ENCODE data around the gene FBXO31.

The FBXO31 gene

GRCh38 chr16:87330646-87331045 lies 52.9 kb downstream of the FBXO31 start:
- in situ Hi-C loops (cut with MboI; ENCODE audit: low sequenced_read_pairs): no loop called here

- in situ Hi-C loops (cut with MboI; ENCODE audit: low sequenced_read_pairs): no loop called here
These were observed 53.3 kb downstream of the FBXO31 start for GRCh38 chr16:87330257-87330624.

GRCh38 chr16:87329436-87330256 lies 53.9 kb downstream of the FBXO31 start:
- in situ Hi-C loops (cut with MboI; ENCODE audit: low sequenced_read_pairs): no loop called here

- in situ Hi-C loops (cut with MboI; ENCODE audit: low sequenced_read_pairs): no loop called here
These were observed 54.7 kb downstream of the FBXO31 start for GRCh38 chr16:87328846-87329245.

GRCh38 chr16:87327798-87328495 lies 55.6 kb downstream of the FBXO31 start:
- in situ Hi-C loops (cut with MboI; ENCODE audit: low sequenced_read_pairs): no loop called here

- in situ Hi-C loops (cut with MboI; ENCODE audit: low sequenced_read_pairs): no loop called here
These were observed 57.4 kb downstream of the FBXO31 start for GRCh38 chr16:87326151-87326571.

GRCh38 chr16:87325423-87325858 lies 58.1 kb downstream of the FBXO31 start:
- in situ Hi-C loops (cut with MboI; ENCODE audit: low sequenced_read_pairs): no loop called here

- in situ Hi-C loops (cut with MboI; ENCODE audit: low sequenced_read_pairs): no loop called here
These were observed 58.9 kb downstream of the FBXO31 start for GRCh38 chr16:87324411-87325275.

GRCh38 chr16:87323727-87324410 lies 59.7 kb downstream of the FBXO31 start:
- in situ Hi-C loops (cut with MboI; ENCODE audit: low sequenced_read_pairs): no loop called here

- in situ Hi-C loops (cut with MboI; ENCODE audit: low sequenced_read_pairs): no loop called here
These were observed 60.5 kb downstream of the FBXO31 start for GRCh38 chr16:87322833-87323726.

- in situ Hi-C loops (cut with MboI; ENCODE audit: low sequenced_read_pairs): no loop called here
These were observed 61.2 kb downstream of the FBXO31 start for GRCh38 chr16:87322360-87322759.

GRCh38 chr16:87321336-87322107 lies 62.1 kb downstream of the FBXO31 start:
- in situ Hi-C loops (cut with MboI; ENCODE audit: low sequenced_read_pairs): no loop called here

GRCh38 chr16:87320510-87321227 lies 62.9 kb downstream of the FBXO31 start:
- in situ Hi-C loops (cut with MboI; ENCODE audit: low sequenced_read_pairs): no loop called here

- in situ Hi-C loops (cut with MboI; ENCODE audit: low sequenced_read_pairs): no loop called here
These were observed 63.5 kb downstream of the FBXO31 start for GRCh38 chr16:87319997-87320491.

- in situ Hi-C loops (cut with MboI; ENCODE audit: low sequenced_read_pairs): no loop called here
These were observed 64.6 kb downstream of the FBXO31 start for GRCh38 chr16:87319011-87319410.

GRCh38 chr16:87317750-87318644 lies 65.6 kb downstream of the FBXO31 start:
- in situ Hi-C loops (cut with MboI; ENCODE audit: low sequenced_read_pairs): no loop called here
